ENCODE measurements around the gene SRD5A1. TPM values are rescaled to one million over a fixed set of nuclear protein-coding genes. Genes with fewer than 3 reads are reported as not detected.

Gene SRD5A1
- polyA plus RNA-seq, 2 of the 4 experiments (the other 2 are of a cell fraction) = 9.7 to 25.4 TPM

DNA sequence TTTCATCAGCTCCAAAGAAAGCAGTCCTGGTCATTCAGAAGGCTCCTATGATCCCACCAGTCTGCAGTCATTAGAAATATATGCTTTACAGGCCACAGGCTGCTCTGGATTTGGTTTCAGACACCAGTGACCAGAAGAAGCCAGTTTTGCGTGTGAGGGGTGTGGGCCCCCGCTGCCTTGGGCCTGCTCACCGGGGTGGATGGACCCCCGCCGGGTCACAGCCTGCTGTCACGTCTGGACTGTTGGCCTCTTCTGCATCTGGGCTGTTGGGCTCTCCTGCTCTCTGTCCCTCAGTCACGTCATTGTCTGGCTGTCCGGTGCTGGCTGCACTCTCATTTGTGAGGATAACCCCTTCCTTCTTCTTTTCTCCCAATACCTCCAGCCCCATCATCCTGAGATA, 33.5 kb upstream of the SRD5A1 start:
- no peak for TF ChIP-seq MAFK (IDR thresholded peaks at IDR 0.05; ENCODE audit: partially characterized antibody)
- no peak for TF ChIP-seq EHMT2 (IDR thresholded peaks at IDR 0.05; ENCODE audit: low read depth)
- ChIA-PET POLR2A (no interaction called here), CTCF (no interaction called here)
- ATAC-seq (no peak), DNase-seq (ENCODE audit: low read depth in 1 of 2, low spot score in 1 of 2) (no peak), FAIRE-seq (no peak)
- no peaks in the 10 kb centered on the region for H3K4me1 ChIP-seq
- 100% methylated on average over 3 of the region's 8 CpGs for WGBS (ENCODE audit: missing lambda C conversion rate)
- H3K4me2 ChIP-seq = no peak overlapping the region
- no peak overlapping the region for H3K4me3 ChIP-seq
- H3K9me3 ChIP-seq = no peaks in the 10 kb centered on the region
- H3K27ac ChIP-seq = no peak overlapping the region

DNA sequence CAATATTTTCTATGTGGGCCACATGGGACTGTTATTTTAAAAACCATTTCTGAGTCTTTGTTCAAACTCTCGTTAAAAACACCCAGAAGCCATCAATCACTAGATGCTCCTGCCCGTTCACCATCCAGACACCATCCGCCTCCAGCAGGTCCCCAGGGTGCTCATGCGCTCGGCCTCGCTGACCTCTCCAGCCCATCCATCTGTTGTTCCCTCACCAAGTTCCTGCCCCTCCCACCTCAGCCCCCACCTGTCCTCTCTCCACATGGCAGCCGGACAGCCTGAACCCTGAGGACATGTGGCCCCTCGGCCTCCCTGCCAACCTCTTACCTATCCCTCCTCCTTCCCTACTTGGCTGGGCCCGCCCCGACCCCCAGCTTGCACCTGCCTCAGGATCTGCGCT, 32.0 kb upstream of the SRD5A1 start:
- WGBS (ENCODE audit: missing lambda C conversion rate) = 96% methylated on average over 11 of the region's 11 CpGs
- Histone ChIP-seq H3K9me3 (no peaks in the 10 kb centered on the region), H3K4me1 (no peaks in the 10 kb centered on the region), H3K4me3 (no peak overlapping the region), H3K4me2 (no peak overlapping the region), H3K27ac (no peak overlapping the region)
- ATAC-seq (no peak), FAIRE-seq (no peak), DNase-seq (ENCODE audit: low read depth in 1 of 2, low spot score in 1 of 2) (no peak)
- TF ChIP-seq CHD4 (IDR thresholded peaks at IDR 0.05; ENCODE audit: borderline replicate concordance) = no peak
- no peak for TF ChIP-seq HOXB5 (CRISPR knock-in tag; IDR thresholded peaks at IDR 0.05)
- TF ChIP-seq MYC (IDR thresholded peaks at IDR 0.05; ENCODE audit: borderline replicate concordance, low read length) = no peak
- TF ChIP-seq HOXB13 (CRISPR knock-in tag; IDR thresholded peaks at IDR 0.05; ENCODE audit: low read depth) = no peak
- no peak for TF ChIP-seq TP53 (CRISPR knock-in tag; IDR thresholded peaks at IDR 0.05)
- no peak for TF ChIP-seq RCOR1 (IDR thresholded peaks at IDR 0.05; ENCODE audit: low read depth, low read length)
- no peak for TF ChIP-seq EHMT2 (IDR thresholded peaks at IDR 0.05; ENCODE audit: low read depth)
- CTCF ChIA-PET = no interaction called here
- POLR2A ChIA-PET = no interaction called here

DNA sequence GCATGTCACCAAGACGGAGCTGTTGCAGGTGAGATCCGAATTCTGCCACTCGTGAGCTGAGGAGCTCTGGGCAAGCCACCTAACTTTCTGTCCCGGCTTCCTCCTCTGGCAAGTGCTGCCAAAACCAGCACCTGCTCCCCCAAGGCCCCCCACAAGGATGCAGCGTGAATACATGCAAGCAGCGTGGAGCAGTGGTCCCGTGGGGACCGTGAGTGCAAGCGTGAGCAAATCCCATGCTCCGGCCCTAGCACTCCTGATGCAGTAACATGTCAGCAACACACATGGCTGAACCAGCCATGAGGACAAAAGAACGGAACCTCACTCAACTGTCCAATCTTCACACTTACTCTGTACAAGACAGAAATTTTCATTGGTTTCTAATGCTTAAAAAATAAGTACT, 31.4 kb upstream of the SRD5A1 start:
- Histone ChIP-seq H3K4me3 (no peak overlapping the region), H3K4me1 (no peaks in the 10 kb centered on the region), H3K4me2 (no peak overlapping the region), H3K9me3 (no peaks in the 10 kb centered on the region), H3K27ac (no peak overlapping the region)
- no peak for FAIRE-seq
- no peak for DNase-seq (ENCODE audit: low read depth in 1 of 2, low spot score in 1 of 2)
- CTCF ChIA-PET = no interaction called here
- POLR2A ChIA-PET = no interaction called here
- TF ChIP-seq KDM5A (IDR thresholded peaks at IDR 0.05) = no peak
- TF ChIP-seq, protein P1, sequence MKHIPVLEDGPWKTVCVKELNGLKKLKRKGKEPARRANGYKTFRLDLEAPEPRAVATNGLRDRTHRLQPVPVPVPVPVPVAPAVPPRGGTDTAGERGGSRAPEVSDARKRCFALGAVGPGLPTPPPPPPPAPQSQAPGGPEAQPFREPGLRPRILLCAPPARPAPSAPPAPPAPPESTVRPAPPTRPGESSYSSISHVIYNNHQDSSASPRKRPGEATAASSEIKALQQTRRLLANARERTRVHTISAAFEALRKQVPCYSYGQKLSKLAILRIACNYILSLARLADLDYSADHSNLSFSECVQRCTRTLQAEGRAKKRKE (CRISPR knock-in tag; IDR thresholded peaks at IDR 0.05; ENCODE audit: low read depth) = no peak
- TF ChIP-seq FOXS1 (CRISPR knock-in tag; IDR thresholded peaks at IDR 0.05) = no peak
- TF ChIP-seq, protein P2, sequence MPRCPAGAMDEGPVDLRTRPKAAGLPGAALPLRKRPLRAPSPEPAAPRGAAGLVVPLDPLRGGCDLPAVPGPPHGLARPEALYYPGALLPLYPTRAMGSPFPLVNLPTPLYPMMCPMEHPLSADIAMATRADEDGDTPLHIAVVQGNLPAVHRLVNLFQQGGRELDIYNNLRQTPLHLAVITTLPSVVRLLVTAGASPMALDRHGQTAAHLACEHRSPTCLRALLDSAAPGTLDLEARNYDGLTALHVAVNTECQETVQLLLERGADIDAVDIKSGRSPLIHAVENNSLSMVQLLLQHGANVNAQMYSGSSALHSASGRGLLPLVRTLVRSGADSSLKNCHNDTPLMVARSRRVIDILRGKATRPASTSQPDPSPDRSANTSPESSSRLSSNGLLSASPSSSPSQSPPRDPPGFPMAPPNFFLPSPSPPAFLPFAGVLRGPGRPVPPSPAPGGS (IDR thresholded peaks at IDR 0.05) = no peak
- TF ChIP-seq HOXB5 (CRISPR knock-in tag; IDR thresholded peaks at IDR 0.05) = no peak
- TF ChIP-seq RFX5 (IDR thresholded peaks at IDR 0.05) = no peak
- TF ChIP-seq CBX8 (IDR thresholded peaks at IDR 0.05) = no peak
- no peak for TF ChIP-seq SREBF2 (IDR thresholded peaks at IDR 0.05)
- TF ChIP-seq JUNB (IDR thresholded peaks at IDR 0.05) = no peak
- TF ChIP-seq CHD4 (IDR thresholded peaks at IDR 0.05; ENCODE audit: borderline replicate concordance) = no peak
- no peak for TF ChIP-seq RARB (CRISPR knock-in tag; IDR thresholded peaks at IDR 0.05)
- no peak for TF ChIP-seq NR3C1 (IDR thresholded peaks at IDR 0.05)
- no peak for TF ChIP-seq KDM1A (IDR thresholded peaks at IDR 0.05; ENCODE audit: low read depth)
- TF ChIP-seq BHLHE40 (IDR thresholded peaks at IDR 0.05; ENCODE audit: low read depth, low read length) = no peak
- TF ChIP-seq, protein P3, sequence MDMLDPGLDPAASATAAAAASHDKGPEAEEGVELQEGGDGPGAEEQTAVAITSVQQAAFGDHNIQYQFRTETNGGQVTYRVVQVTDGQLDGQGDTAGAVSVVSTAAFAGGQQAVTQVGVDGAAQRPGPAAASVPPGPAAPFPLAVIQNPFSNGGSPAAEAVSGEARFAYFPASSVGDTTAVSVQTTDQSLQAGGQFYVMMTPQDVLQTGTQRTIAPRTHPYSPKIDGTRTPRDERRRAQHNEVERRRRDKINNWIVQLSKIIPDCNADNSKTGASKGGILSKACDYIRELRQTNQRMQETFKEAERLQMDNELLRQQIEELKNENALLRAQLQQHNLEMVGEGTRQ (IDR thresholded peaks at IDR 0.05) = no peak
- TF ChIP-seq ZC3H11A (IDR thresholded peaks at IDR 0.05) = no peak
- TF ChIP-seq, protein P4, sequence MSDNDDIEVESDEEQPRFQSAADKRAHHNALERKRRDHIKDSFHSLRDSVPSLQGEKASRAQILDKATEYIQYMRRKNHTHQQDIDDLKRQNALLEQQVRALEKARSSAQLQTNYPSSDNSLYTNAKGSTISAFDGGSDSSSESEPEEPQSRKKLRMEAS (IDR thresholded peaks at IDR 0.05) = no peak
- TF ChIP-seq, protein P5, sequence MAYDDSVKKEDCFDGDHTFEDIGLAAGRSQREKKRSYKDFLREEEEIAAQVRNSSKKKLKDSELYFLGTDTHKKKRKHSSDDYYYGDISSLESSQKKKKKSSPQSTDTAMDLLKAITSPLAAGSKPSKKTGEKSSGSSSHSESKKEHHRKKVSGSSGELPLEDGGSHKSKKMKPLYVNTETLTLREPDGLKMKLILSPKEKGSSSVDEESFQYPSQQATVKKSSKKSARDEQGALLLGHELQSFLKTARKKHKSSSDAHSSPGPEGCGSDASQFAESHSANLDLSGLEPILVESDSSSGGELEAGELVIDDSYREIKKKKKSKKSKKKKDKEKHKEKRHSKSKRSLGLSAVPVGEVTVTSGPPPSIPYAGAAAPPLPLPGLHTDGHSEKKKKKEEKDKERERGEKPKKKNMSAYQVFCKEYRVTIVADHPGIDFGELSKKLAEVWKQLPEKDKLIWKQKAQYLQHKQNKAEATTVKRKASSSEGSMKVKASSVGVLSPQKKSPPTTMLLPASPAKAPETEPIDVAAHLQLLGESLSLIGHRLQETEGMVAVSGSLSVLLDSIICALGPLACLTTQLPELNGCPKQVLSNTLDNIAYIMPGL (CRISPR knock-in tag; IDR thresholded peaks at IDR 0.05; ENCODE audit: borderline replicate concordance) = no peak
- no peak for TF ChIP-seq JUN (IDR thresholded peaks at IDR 0.05)
- TF ChIP-seq, protein P6, sequence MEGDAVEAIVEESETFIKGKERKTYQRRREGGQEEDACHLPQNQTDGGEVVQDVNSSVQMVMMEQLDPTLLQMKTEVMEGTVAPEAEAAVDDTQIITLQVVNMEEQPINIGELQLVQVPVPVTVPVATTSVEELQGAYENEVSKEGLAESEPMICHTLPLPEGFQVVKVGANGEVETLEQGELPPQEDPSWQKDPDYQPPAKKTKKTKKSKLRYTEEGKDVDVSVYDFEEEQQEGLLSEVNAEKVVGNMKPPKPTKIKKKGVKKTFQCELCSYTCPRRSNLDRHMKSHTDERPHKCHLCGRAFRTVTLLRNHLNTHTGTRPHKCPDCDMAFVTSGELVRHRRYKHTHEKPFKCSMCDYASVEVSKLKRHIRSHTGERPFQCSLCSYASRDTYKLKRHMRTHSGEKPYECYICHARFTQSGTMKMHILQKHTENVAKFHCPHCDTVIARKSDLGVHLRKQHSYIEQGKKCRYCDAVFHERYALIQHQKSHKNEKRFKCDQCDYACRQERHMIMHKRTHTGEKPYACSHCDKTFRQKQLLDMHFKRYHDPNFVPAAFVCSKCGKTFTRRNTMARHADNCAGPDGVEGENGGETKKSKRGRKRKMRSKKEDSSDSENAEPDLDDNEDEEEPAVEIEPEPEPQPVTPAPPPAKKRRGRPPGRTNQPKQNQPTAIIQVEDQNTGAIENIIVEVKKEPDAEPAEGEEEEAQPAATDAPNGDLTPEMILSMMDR (IDR thresholded peaks at IDR 0.05) = no peak
- ATAC-seq = no peak
- WGBS (ENCODE audit: missing lambda C conversion rate) = 97% methylated on average over 11 of the region's 11 CpGs

Data from A549 (cell line).